Hepatocyte (in vitro differentiated cells): Measurements from ENCODE around the gene ADAMTS2. TPM values are rescaled to one million over a fixed set of nuclear protein-coding genes. Genes with fewer than 3 reads are reported as not detected.

Experiments used
- DNase-seq: peaks from one replicate; pipeline ENCODE4 v3.0.0-alpha.2; 2016; ENCODE audit warnings: low spot score
- H2AFZ ChIP-seq: fragments of 200-600 bp; sonication (generic); 2 replicates; pipeline ENCODE4 v1.6.0; 2016; ENCODE audit warnings: antibody characterized with exemption, mild to moderate bottlenecking
- H3K27ac ChIP-seq: fragments of 200-600 bp; sonication (generic); 2 replicates; pipeline ENCODE4 v1.5.1; 2016; ENCODE audit warnings: mild to moderate bottlenecking
- H3K27me3 ChIP-seq: fragments of 200-600 bp; sonication (generic); 2 replicates; pipeline ENCODE4 v1.6.1; 2016
- H3K36me3 ChIP-seq: fragments of 200-600 bp; sonication (generic); replicated peaks from 2 replicates; pipeline ENCODE4 v1.5.1; 2016; ENCODE audit warnings: low read depth; ENCODE audit not compliant: insufficient read depth
- H3K4me1 ChIP-seq: fragments of 200-600 bp; sonication (generic); 2 replicates; pipeline ENCODE4 v1.5.1; 2016; ENCODE audit warnings: mild to moderate bottlenecking, moderate library complexity; ENCODE audit not compliant: insufficient read depth
- H3K4me2 ChIP-seq: fragments of 200-600 bp; sonication (generic); 2 replicates; pipeline ENCODE4 v1.6.0; 2016
- H3K4me3 ChIP-seq: fragments of 200-600 bp; sonication (generic); 2 replicates; pipeline ENCODE4 v1.5.1; 2016; ENCODE audit warnings: mild to moderate bottlenecking
- H3K79me2 ChIP-seq: fragments of 200-600 bp; sonication (generic); 2 replicates; pipeline ENCODE4 v1.6.0; 2017; ENCODE audit warnings: mild to moderate bottlenecking
- H3K9me2 ChIP-seq: fragments of 200-600 bp; sonication (generic); replicated peaks from 2 replicates; pipeline ENCODE4 v1.6.0; 2017; ENCODE audit warnings: mild to moderate bottlenecking; ENCODE audit not compliant: insufficient read depth
- H3K9me3 ChIP-seq: fragments of 200-600 bp; sonication (generic); 2 replicates; pipeline ENCODE4 v1.5.1; 2016; ENCODE audit warnings: low read depth, mild to moderate bottlenecking
- H4K20me1 ChIP-seq: fragments of 200-600 bp; sonication (generic); 2 replicates; pipeline ENCODE4 v1.6.0; 2016; ENCODE audit warnings: mild to moderate bottlenecking; ENCODE audit not compliant: insufficient read depth, poor library complexity, severe bottlenecking
- CTCF ChIP-seq: fragments of 200-600 bp; sonication (generic); IDR thresholded peaks from 2 replicates; pipeline ENCODE4 v1.5.1; 2016; ENCODE audit warnings: antibody characterized with exemption, mild to moderate bottlenecking; ENCODE audit not compliant: poor library complexity
- EZH2 ChIP-seq: fragments of 200-600 bp; sonication (generic); IDR thresholded peaks from 2 replicates; pipeline ENCODE4 v1.6.1; 2016; ENCODE audit warnings: antibody characterized with exemption, mild to moderate bottlenecking, borderline replicate concordance
- EZH2phosphoT487 ChIP-seq: fragments of 200-600 bp; sonication (generic); IDR thresholded peaks from one replicate; pipeline ENCODE4 v1.6.1; 2018; ENCODE audit warnings: antibody characterized with exemption, mild to moderate bottlenecking, low read depth, moderate library complexity; ENCODE audit not compliant: unreplicated experiment, severe bottlenecking
- WGBS: methylation state at CpG from one replicate; pipeline ENCODE4 v1.1.6; 2016; ENCODE audit warnings: low lambda C conversion rate; ENCODE audit errors: missing lambda C conversion rate; 5-methylcytosine and 5-hydroxymethylcytosine counted together
- polyA plus RNA-seq: library from polyadenylated mRNA; unstranded; fragments of >200 nt; fragmentation: Nextera tagmentation; extraction: Ambion mirVana; gene quantifications from 2 replicates; pipeline ENCODE4 v1.2.1, GENCODE V29; 2016
- total RNA-seq: library from RNA; depleted of rRNA; stranded (reverse); fragments of >200 nt; gene quantifications from 2 replicates; pipeline ENCODE4 v1.2.3, GENCODE V29; 2014

Gene ADAMTS2
- total and polyA plus RNA-seq, 2 experiments from 2014 or later = 55.4 to 78.8 TPM

- H3K79me2 ChIP-seq = no peaks in the 10 kb centered on the region
- no peak overlapping the region for H2AFZ ChIP-seq
- H3K27ac ChIP-seq = no peak overlapping the region
- 96% methylated on average over 15 of the region's 15 CpGs for WGBS
- H3K36me3 ChIP-seq = no peaks in the 10 kb centered on the region
- no peaks in the 10 kb centered on the region for H4K20me1 ChIP-seq
- H3K4me2 ChIP-seq = no peak overlapping the region
- H3K4me1 ChIP-seq = no peaks in the 10 kb centered on the region
- H3K27me3 ChIP-seq = no peaks in the 10 kb centered on the region
- H3K4me3 ChIP-seq = no peak overlapping the region
- no peak for TF ChIP-seq CTCF
- TF ChIP-seq EZH2 = no peak
- TF ChIP-seq EZH2phosphoT487 = no peak
- no peaks in the 10 kb centered on the region for H3K9me3 ChIP-seq
- no peak for DNase-seq
- no peaks in the 10 kb centered on the region for H3K9me2 ChIP-seq
These were observed 192.3 kb downstream of the ADAMTS2 start for GRCh38 chr5:179152941-179153340.

- Histone ChIP-seq H3K9me3 (no peaks in the 10 kb centered on the region), H3K4me1 (no peaks in the 10 kb centered on the region), H3K27ac (no peak overlapping the region), H3K36me3 (no peaks in the 10 kb centered on the region), H4K20me1 (no peaks in the 10 kb centered on the region), H3K4me2 (no peak overlapping the region), H3K79me2 (no peaks in the 10 kb centered on the region), H3K4me3 (no peak overlapping the region), H3K9me2 (no peaks in the 10 kb centered on the region), H2AFZ (no peak overlapping the region), H3K27me3 (no peaks in the 10 kb centered on the region)
- no peak for TF ChIP-seq CTCF
- TF ChIP-seq EZH2 = no peak
- no peak for TF ChIP-seq EZH2phosphoT487
- 89% methylated on average over 15 of the region's 18 CpGs for WGBS
- no peak for DNase-seq
These were observed 192.9 kb downstream of the ADAMTS2 start for GRCh38 chr5:179152144-179152895.

- 95% methylated on average over 11 of the region's 11 CpGs for WGBS
- TF ChIP-seq EZH2 (no peak), CTCF (no peak), EZH2phosphoT487 (no peak)
These were observed 193.8 kb downstream of the ADAMTS2 start for GRCh38 chr5:179151286-179152118.

More at GRCh38 chr5:179151286-179152118, 193.8 kb downstream of the ADAMTS2 start:
- Histone ChIP-seq H3K9me3 (no peaks in the 10 kb centered on the region), H3K9me2 (no peaks in the 10 kb centered on the region), H2AFZ (no peak overlapping the region), H3K4me3 (no peak overlapping the region), H3K27me3 (no peaks in the 10 kb centered on the region), H3K4me1 (no peaks in the 10 kb centered on the region), H3K27ac (no peak overlapping the region), H3K36me3 (no peaks in the 10 kb centered on the region), H3K4me2 (no peak overlapping the region), H4K20me1 (no peaks in the 10 kb centered on the region), H3K79me2 (no peaks in the 10 kb centered on the region)
- no peak for DNase-seq
